ENCODE results near the gene PARP15. TPM values are rescaled to one million over a fixed set of nuclear protein-coding genes. Genes with fewer than 3 reads are reported as not detected.
"Not testable (repeated sequence)": the region's sequence is repeated elsewhere in the genome, so short reads cannot be mapped to it uniquely, and the experiment has no call there.

PARP15 gene
- total RNA-seq, 1 donor from 2014 or later: 5.9 TPM

DNA sequence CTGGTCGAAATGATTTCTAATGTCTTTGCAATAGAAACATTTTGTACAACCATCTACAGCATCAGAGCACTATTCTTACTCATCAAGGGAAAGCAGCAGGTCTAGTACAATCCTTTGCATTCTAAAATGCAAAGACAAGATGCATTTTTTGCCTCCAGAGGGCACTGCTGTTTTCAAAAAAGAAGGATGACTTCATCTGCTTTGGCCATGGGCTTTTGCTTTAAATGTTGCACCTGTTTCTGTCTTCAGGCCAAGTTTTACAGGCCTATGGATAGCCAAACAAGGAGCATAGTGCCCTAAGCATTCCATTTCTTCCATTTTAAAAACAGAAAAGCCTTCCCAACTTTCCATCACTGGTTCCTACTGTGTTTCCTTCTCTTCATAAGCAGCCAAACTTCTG lies 16.8 kb upstream of the PARP15 start:
- DNase-seq (ENCODE audit: extremely low spot score in 2 of 2): no peak
- intact Hi-C loops (cut with DNase I): no loop called here
- no peak overlapping the region for H3K4me3 ChIP-seq
- no peaks in the 10 kb centered on the region for H3K27me3 ChIP-seq
- no peaks in the 10 kb centered on the region for H3K9me3 ChIP-seq
- peaks cover 0 to 18% of the 10 kb centered on the region in 2 donors for H3K36me3 ChIP-seq
- peaks cover 26% of the 10 kb centered on the region for H3K4me1 ChIP-seq
- TF ChIP-seq POLR2AphosphoS5 (IDR thresholded peaks at IDR 0.05; ENCODE audit: insufficient read depth in 1 of 2, low read depth in 1 of 2) (peak in 1 of 2 donors; percentile 52), POLR2A (IDR thresholded peaks at IDR 0.05) (no peak)
- TF ChIP-seq, protein P1, sequence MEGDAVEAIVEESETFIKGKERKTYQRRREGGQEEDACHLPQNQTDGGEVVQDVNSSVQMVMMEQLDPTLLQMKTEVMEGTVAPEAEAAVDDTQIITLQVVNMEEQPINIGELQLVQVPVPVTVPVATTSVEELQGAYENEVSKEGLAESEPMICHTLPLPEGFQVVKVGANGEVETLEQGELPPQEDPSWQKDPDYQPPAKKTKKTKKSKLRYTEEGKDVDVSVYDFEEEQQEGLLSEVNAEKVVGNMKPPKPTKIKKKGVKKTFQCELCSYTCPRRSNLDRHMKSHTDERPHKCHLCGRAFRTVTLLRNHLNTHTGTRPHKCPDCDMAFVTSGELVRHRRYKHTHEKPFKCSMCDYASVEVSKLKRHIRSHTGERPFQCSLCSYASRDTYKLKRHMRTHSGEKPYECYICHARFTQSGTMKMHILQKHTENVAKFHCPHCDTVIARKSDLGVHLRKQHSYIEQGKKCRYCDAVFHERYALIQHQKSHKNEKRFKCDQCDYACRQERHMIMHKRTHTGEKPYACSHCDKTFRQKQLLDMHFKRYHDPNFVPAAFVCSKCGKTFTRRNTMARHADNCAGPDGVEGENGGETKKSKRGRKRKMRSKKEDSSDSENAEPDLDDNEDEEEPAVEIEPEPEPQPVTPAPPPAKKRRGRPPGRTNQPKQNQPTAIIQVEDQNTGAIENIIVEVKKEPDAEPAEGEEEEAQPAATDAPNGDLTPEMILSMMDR (IDR thresholded peaks at IDR 0.05): peak in 1 of 3 experiments; percentile 48
- no peak overlapping the region for H3K27ac ChIP-seq

GRCh38 chr3:122562923-122563716 lies 14.3 kb upstream of the PARP15 start:
- H3K4me1 ChIP-seq: peaks cover 29% of the 10 kb centered on the region
- no peaks in the 10 kb centered on the region for H3K27me3 ChIP-seq
- intact Hi-C loops (cut with DNase I): no loop called here
- no peak for DNase-seq (ENCODE audit: extremely low spot score in 2 of 2)
- peak overlapping the region; percentile 90 to 98 for H3K4me3 ChIP-seq
- H3K27ac ChIP-seq: peak overlapping the region; percentile 97
- no peak for TF ChIP-seq POLR2A (IDR thresholded peaks at IDR 0.05)
- no peak for TF ChIP-seq POLR2AphosphoS5 (IDR thresholded peaks at IDR 0.05; ENCODE audit: insufficient read depth in 1 of 2, low read depth in 1 of 2)
- TF ChIP-seq, protein P1 (IDR thresholded peaks at IDR 0.05): no peak
- H3K9me3 ChIP-seq: no peaks in the 10 kb centered on the region
- H3K36me3 ChIP-seq: peaks cover 0 to 22% of the 10 kb centered on the region in 2 donors

DNA sequence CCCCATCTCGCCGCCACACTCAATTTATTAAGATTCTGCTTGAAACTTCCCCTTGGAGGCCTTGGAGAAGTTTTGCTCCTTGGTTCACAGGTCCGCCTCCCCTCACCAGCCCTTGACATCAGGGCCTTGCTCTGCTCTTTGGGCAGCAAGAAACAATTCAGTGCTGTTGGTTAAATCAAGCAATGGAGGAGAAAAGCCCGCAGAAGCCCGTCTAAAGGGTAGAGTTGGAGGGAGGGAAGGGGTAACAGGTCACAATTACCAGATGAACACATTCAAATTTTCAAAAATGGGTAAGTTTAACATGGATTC lies 13.8 kb upstream of the PARP15 start:
- H3K27me3 ChIP-seq: no peaks in the 10 kb centered on the region
- H3K4me1 ChIP-seq: peaks cover 29% of the 10 kb centered on the region
- TF ChIP-seq, protein P1 (IDR thresholded peaks at IDR 0.05): no peak
- TF ChIP-seq POLR2A (IDR thresholded peaks at IDR 0.05): no peak
- no peak for TF ChIP-seq POLR2AphosphoS5 (IDR thresholded peaks at IDR 0.05; ENCODE audit: insufficient read depth in 1 of 2, low read depth in 1 of 2)
- no peak for DNase-seq (ENCODE audit: extremely low spot score in 2 of 2)
- intact Hi-C loops (cut with DNase I): loop anchor here (2.0 kb wide), 1 partner anchor 117 kb away; the partner anchor contains the start of gene PARP14
- H3K9me3 ChIP-seq: no peaks in the 10 kb centered on the region
- H3K36me3 ChIP-seq: peaks cover 0 to 21% of the 10 kb centered on the region in 2 donors
- H3K27ac ChIP-seq: peak overlapping the region; percentile 97
- peak overlapping the region; percentile 90 to 98 for H3K4me3 ChIP-seq

DNA sequence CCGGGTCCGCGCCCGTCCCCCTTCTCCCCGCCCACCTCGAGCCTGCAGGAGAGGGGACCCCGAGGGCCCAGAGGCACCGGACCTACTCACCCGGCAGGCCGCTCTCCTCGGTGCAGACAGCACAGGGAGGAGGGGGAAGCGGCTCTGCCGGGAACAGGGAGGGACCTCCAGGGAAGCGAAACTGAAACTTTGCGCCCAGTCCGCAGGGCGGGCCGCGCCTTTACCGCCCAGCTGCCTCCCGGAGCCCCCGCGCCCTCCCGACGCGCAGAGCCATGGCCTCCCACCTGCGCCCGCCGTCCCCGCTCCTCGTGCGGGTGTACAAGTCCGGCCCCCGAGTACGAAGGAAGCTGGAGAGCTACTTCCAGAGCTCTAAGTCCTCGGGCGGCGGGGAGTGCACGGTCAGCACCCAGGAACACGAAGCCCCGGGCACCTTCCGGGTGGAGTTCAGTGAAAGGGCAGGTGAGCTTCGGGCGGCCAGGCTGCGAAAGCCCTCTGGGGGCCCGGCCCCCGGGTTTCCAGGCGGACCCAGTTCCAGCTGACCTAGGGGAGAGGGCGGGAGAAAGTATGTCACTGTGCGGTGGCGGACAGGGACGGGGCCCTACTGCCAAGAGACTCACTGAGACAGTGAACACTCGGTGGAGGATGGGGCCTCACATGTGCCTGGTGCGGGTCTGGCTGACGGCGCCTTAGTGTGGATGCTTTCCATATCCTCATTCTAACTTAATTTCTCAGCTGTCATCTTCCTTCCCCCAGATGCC lies 13.1 kb upstream of the PARP15 start, which contains the start of the genes DTX3L and PARP9:
TSS of gene DTX3L (plus strand) at position 184 of the 758 bp plus-strand sequence. CDS start at position 273, 89 bp downstream.
TSS of gene PARP9 (minus strand) at position 146 of the 758 bp plus-strand sequence. CDS start 4,680 bp downstream, outside the sequence.
- H3K27me3 ChIP-seq: no peaks in the 10 kb centered on the region
- no peak for DNase-seq (ENCODE audit: extremely low spot score in 2 of 2)
- peak within 1 kb of the TSS; percentile 97 for H3K27ac ChIP-seq
- TF ChIP-seq POLR2AphosphoS5 (IDR thresholded peaks at IDR 0.05; ENCODE audit: insufficient read depth in 1 of 2, low read depth in 1 of 2) (peak in 1 of 2 donors; percentile 94), POLR2A (IDR thresholded peaks at IDR 0.05) (peak in 1 of 2 donors; percentile 7)
- TF ChIP-seq, protein P1 (IDR thresholded peaks at IDR 0.05): no peak
- intact Hi-C loops (cut with DNase I): loop anchor here (2.0 kb wide), 1 partner anchor 116 kb away; the partner anchor contains the start of gene PARP14
- peaks cover 0 to 14% of the 10 kb centered on the region in 2 donors for H3K36me3 ChIP-seq
- H3K4me3 ChIP-seq: peak within 1 kb of the TSS; percentile 90 to 98
- H3K9me3 ChIP-seq: no peaks in the 10 kb centered on the region
- H3K4me1 ChIP-seq: peaks cover 29% of the 10 kb centered on the region

DNA sequence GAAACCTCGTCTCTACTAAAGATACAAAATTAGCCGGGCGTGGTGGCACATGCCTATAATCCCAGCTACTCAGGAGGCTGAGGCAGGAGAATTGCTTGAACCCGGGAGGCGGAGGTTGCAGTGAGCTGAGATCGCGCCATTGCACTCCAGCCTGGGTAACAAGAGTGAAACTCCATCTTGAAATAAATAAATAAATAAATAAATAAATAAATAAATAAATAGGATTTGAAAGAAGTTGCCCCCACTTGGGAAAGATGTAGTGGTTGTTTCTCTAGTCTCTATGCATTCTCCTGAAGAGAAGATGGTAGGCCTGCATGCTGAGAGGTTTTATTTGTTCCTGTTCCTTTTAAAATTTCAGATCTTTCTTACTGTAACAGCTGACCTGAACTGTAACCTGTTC lies 9.3 kb upstream of the PARP15 start:
- DNase-seq (ENCODE audit: extremely low spot score in 2 of 2); H3K27me3 ChIP-seq; H3K27ac ChIP-seq; H3K9me3 ChIP-seq; H3K4me3 ChIP-seq; intact Hi-C loops (cut with DNase I): not testable (repeated sequence)
- Histone ChIP-seq H3K4me1 (peaks cover 27% of the 10 kb centered on the region), H3K36me3 (peaks cover 0 to 20% of the 10 kb centered on the region in 2 donors)

Data from vagina (tissue), 2 donors.